Measurements from ENCODE around the gene TMCO4.

DNA sequence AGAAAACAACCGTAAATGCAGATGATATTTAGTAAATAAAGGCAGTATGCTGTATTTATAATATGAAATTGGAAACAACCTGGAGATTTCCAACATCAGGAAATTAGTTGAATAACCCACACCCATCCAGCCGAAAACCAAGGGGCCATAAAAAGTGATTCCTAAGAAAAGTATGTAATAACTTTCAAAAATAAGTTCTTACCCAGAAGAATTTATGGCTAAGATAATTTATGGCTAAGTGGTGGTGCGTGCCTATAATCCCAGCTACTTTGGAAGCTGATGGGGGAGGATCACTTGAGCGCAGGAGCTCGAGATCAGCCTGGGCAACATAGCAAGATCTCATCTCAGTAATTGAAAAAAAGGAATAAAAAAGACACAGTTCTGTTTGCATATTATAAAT lies 43.2 kb downstream of the TMCO4 start:
- TF ChIP-seq, protein P1, sequence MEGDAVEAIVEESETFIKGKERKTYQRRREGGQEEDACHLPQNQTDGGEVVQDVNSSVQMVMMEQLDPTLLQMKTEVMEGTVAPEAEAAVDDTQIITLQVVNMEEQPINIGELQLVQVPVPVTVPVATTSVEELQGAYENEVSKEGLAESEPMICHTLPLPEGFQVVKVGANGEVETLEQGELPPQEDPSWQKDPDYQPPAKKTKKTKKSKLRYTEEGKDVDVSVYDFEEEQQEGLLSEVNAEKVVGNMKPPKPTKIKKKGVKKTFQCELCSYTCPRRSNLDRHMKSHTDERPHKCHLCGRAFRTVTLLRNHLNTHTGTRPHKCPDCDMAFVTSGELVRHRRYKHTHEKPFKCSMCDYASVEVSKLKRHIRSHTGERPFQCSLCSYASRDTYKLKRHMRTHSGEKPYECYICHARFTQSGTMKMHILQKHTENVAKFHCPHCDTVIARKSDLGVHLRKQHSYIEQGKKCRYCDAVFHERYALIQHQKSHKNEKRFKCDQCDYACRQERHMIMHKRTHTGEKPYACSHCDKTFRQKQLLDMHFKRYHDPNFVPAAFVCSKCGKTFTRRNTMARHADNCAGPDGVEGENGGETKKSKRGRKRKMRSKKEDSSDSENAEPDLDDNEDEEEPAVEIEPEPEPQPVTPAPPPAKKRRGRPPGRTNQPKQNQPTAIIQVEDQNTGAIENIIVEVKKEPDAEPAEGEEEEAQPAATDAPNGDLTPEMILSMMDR (conservative IDR thresholded peaks at IDR 0.05; ENCODE audit: low read length), result no peak
- no peak for TF ChIP-seq EZH2phosphoT487 (IDR thresholded peaks at IDR 0.05; ENCODE audit: borderline replicate concordance)
